Measurements from ENCODE around the gene FABP1. TPM values are rescaled to one million over a fixed set of nuclear protein-coding genes. Genes with fewer than 3 reads are reported as not detected.

Gene FABP1
- polyA plus RNA-seq, 1 of the 3 experiments (the other 2 are of a cell fraction): not detected

DNA sequence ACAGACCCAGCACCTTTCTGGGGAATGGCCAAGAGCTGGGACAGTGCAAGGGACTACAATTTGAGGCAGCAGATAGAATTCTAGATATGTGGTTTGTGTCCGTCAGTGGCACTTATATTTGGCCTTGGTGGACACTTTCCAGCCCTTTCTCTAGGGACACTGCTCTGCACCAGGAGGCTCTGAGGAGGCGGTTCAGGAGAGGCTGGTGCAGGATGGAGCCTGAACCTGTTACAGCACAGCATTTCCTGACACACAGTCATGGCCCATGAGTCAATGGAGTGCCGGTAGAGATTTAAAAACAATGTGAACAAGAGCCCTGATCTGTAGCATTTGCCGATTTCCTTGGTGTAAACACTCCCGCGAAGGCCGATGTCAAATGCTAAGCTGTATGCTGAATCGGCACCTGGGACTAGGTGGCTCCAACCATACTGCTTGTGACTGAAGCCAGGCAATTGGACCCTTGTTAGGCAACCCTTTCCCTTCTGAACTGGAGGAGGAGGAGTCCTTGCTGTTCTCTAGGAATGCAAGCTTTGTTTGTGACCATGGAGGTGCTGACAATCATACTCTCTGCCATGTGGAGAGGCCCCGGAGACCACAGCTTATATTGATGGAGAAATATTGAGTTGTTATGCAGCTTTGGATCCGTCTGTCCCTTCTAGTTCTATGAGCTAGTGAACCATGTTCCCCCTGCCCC lies 11.9 kb downstream of the FABP1 start:
- Histone ChIP-seq H4K20me1 (ENCODE audit: insufficient read depth) (no peaks in the 10 kb centered on the region), H3K9me2 (no peaks in the 10 kb centered on the region), H3K9me3 (no peaks in the 10 kb centered on the region), H3K9ac (no peak overlapping the region), H3K4me2 (no peak overlapping the region), H3K27ac (ENCODE audit: low read depth in 2 of 2, low read length in 1 of 2) (no peak overlapping the region), H3F3A (replicated peaks; ENCODE audit: insufficient read depth) (no peaks in the 10 kb centered on the region), H3K36me3 (replicated peaks in 1 of 2; ENCODE audit: control insufficient read depth in 1 of 2, insufficient read depth in 2 of 2, low read length in 1 of 2) (no peaks in the 10 kb centered on the region), H3K4me3 (ENCODE audit: low read depth in 2 of 2, low read length in 1 of 2) (no peak overlapping the region), H3K4me1 (ENCODE audit: control insufficient read depth in 1 of 2, insufficient read depth in 2 of 2, low read depth in 1 of 2, low read length in 1 of 2) (no peaks in the 10 kb centered on the region; a peak in 1 of 4 replicates), H3K79me2 (ENCODE audit: insufficient read depth) (no peaks in the 10 kb centered on the region), H3K27me3 (ENCODE audit: insufficient read depth) (peaks cover 4% of the 10 kb centered on the region; the same call in 1 of the 2 replicates), H2AFZ (ENCODE audit: low read depth) (no peak overlapping the region)
- CTCF ChIA-PET: interaction anchor here (1.0 to 1.1 kb wide), 2 partner anchors 10 to 55 kb away, joined by 3 to 4 read pairs; no protein-coding TSS in a partner anchor
- DNase-seq: no peak
- 64% methylated on average over 10 of the region's 10 CpGs for WGBS (ENCODE audit: low lambda C conversion rate)
- TF ChIP-seq, protein P1, sequence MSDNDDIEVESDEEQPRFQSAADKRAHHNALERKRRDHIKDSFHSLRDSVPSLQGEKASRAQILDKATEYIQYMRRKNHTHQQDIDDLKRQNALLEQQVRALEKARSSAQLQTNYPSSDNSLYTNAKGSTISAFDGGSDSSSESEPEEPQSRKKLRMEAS (IDR thresholded peaks at IDR 0.05; ENCODE audit: low read depth): no peak
- TF ChIP-seq JUND (IDR thresholded peaks at IDR 0.05) (no peak), NFIC (IDR thresholded peaks at IDR 0.05; ENCODE audit: borderline replicate concordance) (no peak), FOSL2 (IDR thresholded peaks at IDR 0.05; ENCODE audit: borderline replicate concordance, low read depth) (no peak), RAD21 (IDR thresholded peaks at IDR 0.05; ENCODE audit: low read length) (no peak), ELF1 (IDR thresholded peaks at IDR 0.05) (no peak), RCOR1 (IDR thresholded peaks at IDR 0.05; ENCODE audit: low read length) (no peak), TCF12 (IDR thresholded peaks at IDR 0.05) (no peak), EZH2phosphoT487 (IDR thresholded peaks at IDR 0.05; ENCODE audit: borderline replicate concordance, low read depth) (no peak)
- TF ChIP-seq, protein P2, sequence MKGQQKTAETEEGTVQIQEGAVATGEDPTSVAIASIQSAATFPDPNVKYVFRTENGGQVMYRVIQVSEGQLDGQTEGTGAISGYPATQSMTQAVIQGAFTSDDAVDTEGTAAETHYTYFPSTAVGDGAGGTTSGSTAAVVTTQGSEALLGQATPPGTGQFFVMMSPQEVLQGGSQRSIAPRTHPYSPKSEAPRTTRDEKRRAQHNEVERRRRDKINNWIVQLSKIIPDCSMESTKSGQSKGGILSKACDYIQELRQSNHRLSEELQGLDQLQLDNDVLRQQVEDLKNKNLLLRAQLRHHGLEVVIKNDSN (IDR thresholded peaks at IDR 0.05; ENCODE audit: borderline replicate concordance, low read depth): no peak
- TF ChIP-seq, protein P3, sequence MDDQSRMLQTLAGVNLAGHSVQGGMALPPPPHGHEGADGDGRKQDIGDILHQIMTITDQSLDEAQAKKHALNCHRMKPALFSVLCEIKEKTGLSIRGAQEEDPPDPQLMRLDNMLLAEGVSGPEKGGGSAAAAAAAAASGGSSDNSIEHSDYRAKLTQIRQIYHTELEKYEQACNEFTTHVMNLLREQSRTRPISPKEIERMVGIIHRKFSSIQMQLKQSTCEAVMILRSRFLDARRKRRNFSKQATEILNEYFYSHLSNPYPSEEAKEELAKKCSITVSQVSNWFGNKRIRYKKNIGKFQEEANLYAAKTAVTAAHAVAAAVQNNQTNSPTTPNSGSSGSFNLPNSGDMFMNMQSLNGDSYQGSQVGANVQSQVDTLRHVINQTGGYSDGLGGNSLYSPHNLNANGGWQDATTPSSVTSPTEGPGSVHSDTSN (IDR thresholded peaks at IDR 0.05): no peak
- TF ChIP-seq, protein P4, sequence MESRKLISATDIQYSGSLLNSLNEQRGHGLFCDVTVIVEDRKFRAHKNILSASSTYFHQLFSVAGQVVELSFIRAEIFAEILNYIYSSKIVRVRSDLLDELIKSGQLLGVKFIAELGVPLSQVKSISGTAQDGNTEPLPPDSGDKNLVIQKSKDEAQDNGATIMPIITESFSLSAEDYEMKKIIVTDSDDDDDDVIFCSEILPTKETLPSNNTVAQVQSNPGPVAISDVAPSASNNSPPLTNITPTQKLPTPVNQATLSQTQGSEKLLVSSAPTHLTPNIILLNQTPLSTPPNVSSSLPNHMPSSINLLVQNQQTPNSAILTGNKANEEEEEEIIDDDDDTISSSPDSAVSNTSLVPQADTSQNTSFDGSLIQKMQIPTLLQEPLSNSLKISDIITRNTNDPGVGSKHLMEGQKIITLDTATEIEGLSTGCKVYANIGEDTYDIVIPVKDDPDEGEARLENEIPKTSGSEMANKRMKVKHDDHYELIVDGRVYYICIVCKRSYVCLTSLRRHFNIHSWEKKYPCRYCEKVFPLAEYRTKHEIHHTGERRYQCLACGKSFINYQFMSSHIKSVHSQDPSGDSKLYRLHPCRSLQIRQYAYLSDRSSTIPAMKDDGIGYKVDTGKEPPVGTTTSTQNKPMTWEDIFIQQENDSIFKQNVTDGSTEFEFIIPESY (IDR thresholded peaks at IDR 0.05; ENCODE audit: borderline replicate concordance, low read depth): no peak
- TF ChIP-seq, protein P5, sequence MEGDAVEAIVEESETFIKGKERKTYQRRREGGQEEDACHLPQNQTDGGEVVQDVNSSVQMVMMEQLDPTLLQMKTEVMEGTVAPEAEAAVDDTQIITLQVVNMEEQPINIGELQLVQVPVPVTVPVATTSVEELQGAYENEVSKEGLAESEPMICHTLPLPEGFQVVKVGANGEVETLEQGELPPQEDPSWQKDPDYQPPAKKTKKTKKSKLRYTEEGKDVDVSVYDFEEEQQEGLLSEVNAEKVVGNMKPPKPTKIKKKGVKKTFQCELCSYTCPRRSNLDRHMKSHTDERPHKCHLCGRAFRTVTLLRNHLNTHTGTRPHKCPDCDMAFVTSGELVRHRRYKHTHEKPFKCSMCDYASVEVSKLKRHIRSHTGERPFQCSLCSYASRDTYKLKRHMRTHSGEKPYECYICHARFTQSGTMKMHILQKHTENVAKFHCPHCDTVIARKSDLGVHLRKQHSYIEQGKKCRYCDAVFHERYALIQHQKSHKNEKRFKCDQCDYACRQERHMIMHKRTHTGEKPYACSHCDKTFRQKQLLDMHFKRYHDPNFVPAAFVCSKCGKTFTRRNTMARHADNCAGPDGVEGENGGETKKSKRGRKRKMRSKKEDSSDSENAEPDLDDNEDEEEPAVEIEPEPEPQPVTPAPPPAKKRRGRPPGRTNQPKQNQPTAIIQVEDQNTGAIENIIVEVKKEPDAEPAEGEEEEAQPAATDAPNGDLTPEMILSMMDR (IDR thresholded peaks at IDR 0.05): no peak
- TF ChIP-seq, protein P6, sequence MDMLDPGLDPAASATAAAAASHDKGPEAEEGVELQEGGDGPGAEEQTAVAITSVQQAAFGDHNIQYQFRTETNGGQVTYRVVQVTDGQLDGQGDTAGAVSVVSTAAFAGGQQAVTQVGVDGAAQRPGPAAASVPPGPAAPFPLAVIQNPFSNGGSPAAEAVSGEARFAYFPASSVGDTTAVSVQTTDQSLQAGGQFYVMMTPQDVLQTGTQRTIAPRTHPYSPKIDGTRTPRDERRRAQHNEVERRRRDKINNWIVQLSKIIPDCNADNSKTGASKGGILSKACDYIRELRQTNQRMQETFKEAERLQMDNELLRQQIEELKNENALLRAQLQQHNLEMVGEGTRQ (IDR thresholded peaks at IDR 0.05; ENCODE audit: borderline replicate concordance, low read depth, low read length): no peak
- TF ChIP-seq, protein P7, sequence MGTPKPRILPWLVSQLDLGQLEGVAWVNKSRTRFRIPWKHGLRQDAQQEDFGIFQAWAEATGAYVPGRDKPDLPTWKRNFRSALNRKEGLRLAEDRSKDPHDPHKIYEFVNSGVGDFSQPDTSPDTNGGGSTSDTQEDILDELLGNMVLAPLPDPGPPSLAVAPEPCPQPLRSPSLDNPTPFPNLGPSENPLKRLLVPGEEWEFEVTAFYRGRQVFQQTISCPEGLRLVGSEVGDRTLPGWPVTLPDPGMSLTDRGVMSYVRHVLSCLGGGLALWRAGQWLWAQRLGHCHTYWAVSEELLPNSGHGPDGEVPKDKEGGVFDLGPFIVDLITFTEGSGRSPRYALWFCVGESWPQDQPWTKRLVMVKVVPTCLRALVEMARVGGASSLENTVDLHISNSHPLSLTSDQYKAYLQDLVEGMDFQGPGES (IDR thresholded peaks at IDR 0.05; ENCODE audit: low read depth, low read length): no peak
- POLR2A ChIA-PET: no interaction called here

Data from SK-N-SH (cell line).